Chondrocyte (in vitro differentiated cells): ENCODE measurements around the gene KLHL22. TPM values are rescaled to one million over a fixed set of nuclear protein-coding genes. Genes with fewer than 3 reads are reported as not detected.

Source experiments
- DNase-seq: peaks from one replicate; pipeline ENCODE4 v3.0.0; 2021; ENCODE audit warnings: mixed read lengths, low spot score
- H3K27ac Mint-ChIP-seq: one replicate; pipeline ENCODE4 v1.8.0; 2021; ENCODE audit warnings: mild to moderate bottlenecking, moderate library complexity, mixed read lengths; ENCODE audit not compliant: unreplicated experiment
- H3K27me3 Mint-ChIP-seq: 2 replicates; pipeline ENCODE4 v1.8.0; 2021; ENCODE audit warnings: low read depth, mixed read lengths
- H3K36me3 Mint-ChIP-seq: 2 replicates; pipeline ENCODE4 v1.8.0; 2021; ENCODE audit warnings: low read depth, mixed read lengths
- H3K4me1 Mint-ChIP-seq: 2 replicates; pipeline ENCODE4 v1.8.0; 2021; ENCODE audit warnings: low read depth, mild to moderate bottlenecking, mixed read lengths
- H3K4me3 Mint-ChIP-seq: one replicate; pipeline ENCODE4 v1.8.0; 2021; ENCODE audit warnings: mild to moderate bottlenecking, moderate library complexity, mixed read lengths; ENCODE audit not compliant: unreplicated experiment
- H3K9me3 Mint-ChIP-seq: 2 replicates; pipeline ENCODE4 v1.8.0; 2021; ENCODE audit warnings: low read depth, mixed read lengths
- total RNA-seq: library from RNA; stranded (reverse); gene quantifications from 3 replicates; pipeline ENCODE4 v1.2.1, GENCODE V29; 2021
- TF ChIP-seq, protein P1 (sequence below): fragments of 200-600 bp; sonication (generic); IDR thresholded peaks from 2 replicates; pipeline ENCODE4 v1.5.0; 2021; ENCODE audit warnings: antibody characterized with exemption, mild to moderate bottlenecking, moderate library complexity

The KLHL22 gene
- total RNA-seq, 1 donor from 2014 or later: 37.3 TPM

DNA sequence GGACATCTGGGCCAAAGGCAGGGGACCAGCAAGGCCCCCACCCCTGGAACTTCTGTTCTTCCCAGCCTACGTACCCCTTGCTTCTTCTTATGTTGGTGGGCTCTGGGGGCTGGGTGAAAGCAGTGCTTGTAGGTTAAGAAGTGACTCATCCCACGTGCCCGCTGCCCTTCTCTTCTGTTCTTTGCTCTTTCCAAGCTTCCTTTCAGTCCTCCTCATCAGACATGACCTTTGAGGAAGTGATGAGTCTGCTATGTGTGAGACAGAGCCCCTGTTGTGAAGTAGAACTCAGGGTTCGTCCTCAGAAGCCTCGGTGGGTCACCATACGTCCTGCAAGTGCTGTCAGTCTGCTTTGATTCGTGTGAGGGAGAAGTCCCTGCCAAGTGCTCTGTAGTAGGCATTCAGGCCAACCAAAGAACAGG is 24.5 kb upstream of the KLHL22 start:
- H3K36me3 Mint-ChIP-seq: peaks cover 4% of the 10 kb centered on the region
- no peak for DNase-seq
- peak overlapping the region; percentile 78 for H3K27ac Mint-ChIP-seq
- H3K4me1 Mint-ChIP-seq: peaks cover 64% of the 10 kb centered on the region
- no peak overlapping the region for H3K4me3 Mint-ChIP-seq
- TF ChIP-seq, protein P1, sequence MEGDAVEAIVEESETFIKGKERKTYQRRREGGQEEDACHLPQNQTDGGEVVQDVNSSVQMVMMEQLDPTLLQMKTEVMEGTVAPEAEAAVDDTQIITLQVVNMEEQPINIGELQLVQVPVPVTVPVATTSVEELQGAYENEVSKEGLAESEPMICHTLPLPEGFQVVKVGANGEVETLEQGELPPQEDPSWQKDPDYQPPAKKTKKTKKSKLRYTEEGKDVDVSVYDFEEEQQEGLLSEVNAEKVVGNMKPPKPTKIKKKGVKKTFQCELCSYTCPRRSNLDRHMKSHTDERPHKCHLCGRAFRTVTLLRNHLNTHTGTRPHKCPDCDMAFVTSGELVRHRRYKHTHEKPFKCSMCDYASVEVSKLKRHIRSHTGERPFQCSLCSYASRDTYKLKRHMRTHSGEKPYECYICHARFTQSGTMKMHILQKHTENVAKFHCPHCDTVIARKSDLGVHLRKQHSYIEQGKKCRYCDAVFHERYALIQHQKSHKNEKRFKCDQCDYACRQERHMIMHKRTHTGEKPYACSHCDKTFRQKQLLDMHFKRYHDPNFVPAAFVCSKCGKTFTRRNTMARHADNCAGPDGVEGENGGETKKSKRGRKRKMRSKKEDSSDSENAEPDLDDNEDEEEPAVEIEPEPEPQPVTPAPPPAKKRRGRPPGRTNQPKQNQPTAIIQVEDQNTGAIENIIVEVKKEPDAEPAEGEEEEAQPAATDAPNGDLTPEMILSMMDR: no peak
- H3K9me3 Mint-ChIP-seq: no peaks in the 10 kb centered on the region
- no peaks in the 10 kb centered on the region for H3K27me3 Mint-ChIP-seq

DNA sequence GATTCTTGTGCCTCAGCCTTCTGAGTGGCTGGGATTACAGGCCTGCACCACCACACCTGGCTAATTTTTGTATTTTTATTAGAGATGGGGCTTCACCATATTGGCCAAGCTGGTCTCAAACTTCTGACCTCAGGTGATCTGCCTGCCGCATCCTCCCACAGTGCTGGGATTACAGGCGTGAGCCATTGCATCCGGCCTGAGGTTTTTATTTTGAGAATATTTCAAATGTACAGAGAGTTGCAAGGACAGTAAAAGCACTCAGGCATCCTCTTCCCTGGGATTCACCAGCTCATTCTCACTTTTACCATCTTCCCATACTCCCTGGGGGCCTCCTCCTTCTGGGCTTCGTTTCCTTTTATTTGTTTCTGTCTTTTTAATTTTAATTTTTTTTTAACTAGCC is 24.0 kb upstream of the KLHL22 start:
- Mint-ChIP-seq H3K36me3 (peaks cover 5% of the 10 kb centered on the region), H3K27me3 (no peaks in the 10 kb centered on the region), H3K27ac (peak overlapping the region; percentile 78), H3K9me3 (no peaks in the 10 kb centered on the region), H3K4me1 (peaks cover 65% of the 10 kb centered on the region), H3K4me3 (no peak overlapping the region)
- TF ChIP-seq, protein P1: no peak
- DNase-seq: no peak

DNA sequence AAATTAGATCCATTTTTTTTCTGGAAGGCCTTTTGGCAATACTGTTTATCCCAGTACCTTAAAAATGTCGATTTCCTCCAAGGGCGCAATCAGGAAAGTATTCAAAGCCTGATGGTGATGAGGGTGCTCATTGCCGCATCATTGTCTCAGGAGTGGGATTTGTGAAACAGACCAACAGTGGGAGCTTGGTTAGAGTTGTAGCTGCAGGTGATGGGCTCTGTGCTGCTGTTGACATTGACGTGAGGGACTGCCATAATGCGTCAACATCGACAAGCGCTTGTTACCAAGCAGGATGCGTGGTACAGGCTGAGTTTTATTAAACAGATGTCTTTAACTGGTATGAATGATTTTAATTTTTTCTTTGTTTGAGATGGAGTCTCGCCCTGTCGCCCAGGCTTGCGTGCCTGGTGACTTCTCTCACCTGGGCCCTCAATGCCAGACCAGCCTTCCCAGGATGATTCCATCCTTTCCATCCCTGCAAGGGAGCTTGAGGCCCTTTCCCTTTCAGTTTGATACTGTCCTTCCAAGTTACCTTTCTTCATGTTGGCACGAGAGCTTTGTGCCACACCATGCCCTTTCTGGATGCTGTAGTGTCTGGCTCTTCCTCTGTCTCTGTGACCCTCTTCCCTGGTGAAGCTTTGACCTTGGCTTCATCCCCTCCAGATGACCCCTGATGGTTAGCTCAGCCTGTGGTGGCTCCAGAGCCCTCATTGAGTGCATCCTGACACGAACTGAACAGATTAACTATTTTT is 22.4 kb upstream of the KLHL22 start:
- Mint-ChIP-seq H3K36me3 (peaks cover 7% of the 10 kb centered on the region), H3K27ac (no peak overlapping the region), H3K4me1 (peaks cover 55% of the 10 kb centered on the region), H3K27me3 (no peaks in the 10 kb centered on the region), H3K4me3 (no peak overlapping the region), H3K9me3 (no peaks in the 10 kb centered on the region)
- TF ChIP-seq, protein P1: no peak
- no peak for DNase-seq

DNA sequence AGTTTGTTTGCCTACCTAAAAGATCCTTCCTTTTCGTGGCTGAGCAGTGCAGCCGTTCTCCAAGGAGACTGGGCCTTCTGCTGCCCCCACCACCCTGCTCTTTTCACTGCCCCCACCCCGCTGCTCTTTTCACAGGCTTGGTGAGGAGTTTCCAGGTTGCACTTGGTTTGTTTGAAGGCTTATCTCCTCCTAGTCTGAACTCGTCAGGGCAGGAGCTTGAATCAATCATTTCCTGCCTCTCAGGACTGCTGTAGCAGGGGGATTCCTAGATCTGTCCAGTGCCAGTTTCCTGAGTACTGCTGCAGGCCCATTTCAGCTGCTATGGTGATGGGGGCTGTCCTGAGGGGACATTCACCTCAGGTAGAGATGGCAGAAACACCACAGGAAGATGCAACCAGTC is 21.8 kb upstream of the KLHL22 start:
- no peak overlapping the region for H3K4me3 Mint-ChIP-seq
- no peaks in the 10 kb centered on the region for H3K27me3 Mint-ChIP-seq
- H3K36me3 Mint-ChIP-seq: peaks cover 7% of the 10 kb centered on the region
- TF ChIP-seq, protein P1: no peak
- no peak for DNase-seq
- no peaks in the 10 kb centered on the region for H3K9me3 Mint-ChIP-seq
- peaks cover 49% of the 10 kb centered on the region for H3K4me1 Mint-ChIP-seq
- H3K27ac Mint-ChIP-seq: no peak overlapping the region

DNA sequence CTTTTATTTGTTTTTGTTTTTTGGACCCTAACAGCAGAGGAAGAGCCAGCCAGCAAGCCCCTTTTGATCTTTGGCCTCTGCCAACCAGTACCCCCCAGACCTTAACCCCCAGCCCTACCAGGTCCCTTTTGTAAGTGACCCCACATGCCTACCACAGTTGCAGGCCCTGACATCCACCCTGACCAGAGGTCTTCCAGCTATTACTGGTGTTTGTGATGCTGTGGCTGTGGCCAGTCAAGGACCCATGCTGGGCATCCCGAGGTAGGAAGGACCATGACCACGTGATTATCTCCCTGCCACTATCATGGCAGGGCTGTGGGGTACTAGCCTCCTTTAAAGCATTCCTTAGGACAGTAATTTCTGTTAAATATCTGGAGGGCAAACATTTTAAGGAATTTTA is 20.8 kb upstream of the KLHL22 start:
- Mint-ChIP-seq H3K9me3 (no peaks in the 10 kb centered on the region), H3K4me3 (no peak overlapping the region), H3K27ac (peak overlapping the region; percentile 69), H3K4me1 (peaks cover 53% of the 10 kb centered on the region), H3K36me3 (peaks cover 7% of the 10 kb centered on the region), H3K27me3 (no peaks in the 10 kb centered on the region)
- no peak for DNase-seq
- TF ChIP-seq, protein P1: no peak
